Activated CD4-positive, alpha-beta T cell treated with anti-CD3 and anti-CD28 coated beads, Interleukin-2, Interleukin-4, amounts not matched to agents 100 ng/mL and 50 ng/mL, durations not matched to agents 16 hours and 8 hours (primary cell): ENCODE results near the gene RIPOR3.
A peak's percentile ranks its signal among the peaks of the same experiment; 100 is the strongest.

Experiments used
- DNase-seq: peaks from one replicate; pipeline ENCODE4 v3.0.0-alpha.2; 2020; ENCODE audit warnings: low spot score

The RIPOR3 gene

GRCh38 chr20:50690650-50691572 lies at the start of gene RIPOR3:
RIPOR3 (minus strand) TSS chr20:50691542; CDS start chr20:50691128, 414 bp downstream.
- no peak for DNase-seq

GRCh38 chr20:50737352-50737751 lies 46.0 kb upstream of the RIPOR3 start:
- no peak for DNase-seq

GRCh38 chr20:50735813-50736212 lies 44.5 kb upstream of the RIPOR3 start:
- DNase-seq = no peak

GRCh38 chr20:50734730-50735679 lies 43.7 kb upstream of the RIPOR3 start:
- DNase-seq = no peak

GRCh38 chr20:50733644-50734349 lies 42.5 kb upstream of the RIPOR3 start:
- DNase-seq = no peak

GRCh38 chr20:50731930-50732690 lies 40.8 kb upstream of the RIPOR3 start:
- DNase-seq = no peak

GRCh38 chr20:50731055-50731929 lies 40.0 kb upstream of the RIPOR3 start, which contains the start of gene PARD6B:
PARD6B (plus strand) TSS chr20:50731580; CDS start chr20:50731787, 207 bp downstream.
- peak; percentile 99 for DNase-seq

GRCh38 chr20:50730765-50731054 lies 39.4 kb upstream of the RIPOR3 start:
- DNase-seq = no peak

GRCh38 chr20:50729901-50730764 lies 38.8 kb upstream of the RIPOR3 start:
- no peak for DNase-seq

- DNase-seq = no peak
These were observed 37.9 kb upstream of the RIPOR3 start for GRCh38 chr20:50728981-50729874.

GRCh38 chr20:50728486-50728980 lies 37.2 kb upstream of the RIPOR3 start:
- DNase-seq = no peak

GRCh38 chr20:50727792-50728485 lies 36.6 kb upstream of the RIPOR3 start:
- DNase-seq = no peak

- DNase-seq = no peak
These were observed 35.8 kb upstream of the RIPOR3 start for GRCh38 chr20:50726955-50727791.

GRCh38 chr20:50725724-50726005 lies 34.3 kb upstream of the RIPOR3 start:
- DNase-seq = no peak

GRCh38 chr20:50724851-50725723 lies 33.7 kb upstream of the RIPOR3 start:
- DNase-seq = no peak
